Left colon (tissue), 2 donors: ENCODE measurements around the gene ATP1A3. TPM values are rescaled to one million over a fixed set of nuclear protein-coding genes. Genes with fewer than 3 reads are reported as not detected.
"Not testable (repeated sequence)": the region's sequence is repeated elsewhere in the genome, so short reads cannot be mapped to it uniquely, and the experiment has no call there.

Experiments
- ATAC-seq: fragments of 200-7000 bp; cut with Tn5 transposase; one replicate; pipeline ENCODE4 v1.9.1; 2020; ENCODE audit warnings: mild to moderate bottlenecking, moderate library complexity
- DNase-seq, 2 donors: peaks; one replicate each; pipeline ENCODE4 v3.0.0-alpha.2; 2020
- intact Hi-C, 2 donors: fragments of 100-400 bp; cut with DNase I in 1 of 2; cut with micrococcal nuclease in 1 of 2; formaldehyde crosslinking; loops; one replicate each; pipeline versions ENCODE4 v1.11.2 to v1.14.0; 2022; cut with DNase I, micrococcal nuclease
- total RNA-seq, 2 donors: library from RNA; stranded (reverse); fragmentation: NEBNext Ultra II Directional; extraction: Animal tissue kit (Norgen Biotek cat#: 25700); gene quantifications; one replicate each; pipeline ENCODE4 v1.2.1, GENCODE V29; 2021
- donor health status: DM: no; HTN: no; CAD: no.
- donor health status: DM: yes; HTN: yes; CAD: no.

The ATP1A3 gene
- total RNA-seq, 2 donors from 2014 or later: 1.2 to 1.6 TPM

DNA sequence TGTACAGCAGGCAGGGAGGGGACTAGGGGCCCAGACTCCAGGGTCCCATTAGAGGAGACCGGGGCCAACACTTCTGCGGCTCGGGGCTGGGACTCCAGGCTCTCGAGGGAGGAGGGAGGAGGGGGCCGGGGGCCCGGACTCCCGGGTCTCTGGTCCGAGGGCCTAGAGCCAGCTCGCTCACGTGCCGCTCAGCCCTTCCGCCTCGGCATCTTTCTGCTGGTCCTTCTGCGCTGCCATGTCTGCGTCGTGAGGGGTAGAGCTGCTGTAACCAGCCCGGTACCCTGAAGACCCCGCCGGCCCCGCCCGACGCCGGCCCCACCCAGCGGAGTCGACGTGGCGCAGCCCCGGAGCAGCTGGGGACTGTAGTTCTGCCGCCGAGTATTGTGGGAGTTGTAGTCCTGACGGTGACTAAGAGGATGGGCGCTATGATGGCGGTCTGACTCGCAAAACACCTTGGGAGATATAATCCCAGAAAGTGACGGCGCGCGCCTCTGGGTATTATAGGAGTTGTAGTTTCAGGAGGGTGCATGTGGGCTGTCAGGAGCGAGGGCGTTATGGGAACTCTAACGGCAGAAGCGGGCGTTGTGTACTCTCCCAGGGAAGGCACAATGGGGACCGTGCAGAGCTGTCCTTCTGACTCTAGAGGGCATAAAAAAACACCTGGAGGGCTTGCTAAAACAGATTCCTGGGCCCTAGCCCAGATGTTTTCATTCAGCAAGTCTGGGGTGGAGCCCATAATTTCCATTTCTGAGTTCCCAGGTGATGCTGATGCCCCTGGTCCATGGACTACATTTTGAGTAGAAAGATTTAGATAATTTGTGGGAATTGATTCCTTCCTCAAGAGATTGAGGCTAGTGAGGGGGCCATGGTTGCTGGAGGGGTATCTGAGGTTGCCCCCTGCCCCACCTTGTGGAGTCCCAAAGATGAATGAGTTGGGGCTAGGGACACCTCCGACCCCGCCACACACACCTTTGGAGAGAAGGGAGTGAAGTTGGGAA is 34.7 kb downstream of the ATP1A3 start, which contains the start of gene RABAC1:
TSS of gene RABAC1 (minus strand) at position 266 of the 998 bp plus-strand sequence. CDS start at position 237, 29 bp downstream.
- peak; percentile 93 for DNase-seq
- intact Hi-C loops: loop anchor here in 1 of 2 donors (10.0 kb wide), 1 partner anchor 85 kb away; the partner anchor contains the start of gene CD79A
- ATAC-seq: peak; percentile 69

DNA sequence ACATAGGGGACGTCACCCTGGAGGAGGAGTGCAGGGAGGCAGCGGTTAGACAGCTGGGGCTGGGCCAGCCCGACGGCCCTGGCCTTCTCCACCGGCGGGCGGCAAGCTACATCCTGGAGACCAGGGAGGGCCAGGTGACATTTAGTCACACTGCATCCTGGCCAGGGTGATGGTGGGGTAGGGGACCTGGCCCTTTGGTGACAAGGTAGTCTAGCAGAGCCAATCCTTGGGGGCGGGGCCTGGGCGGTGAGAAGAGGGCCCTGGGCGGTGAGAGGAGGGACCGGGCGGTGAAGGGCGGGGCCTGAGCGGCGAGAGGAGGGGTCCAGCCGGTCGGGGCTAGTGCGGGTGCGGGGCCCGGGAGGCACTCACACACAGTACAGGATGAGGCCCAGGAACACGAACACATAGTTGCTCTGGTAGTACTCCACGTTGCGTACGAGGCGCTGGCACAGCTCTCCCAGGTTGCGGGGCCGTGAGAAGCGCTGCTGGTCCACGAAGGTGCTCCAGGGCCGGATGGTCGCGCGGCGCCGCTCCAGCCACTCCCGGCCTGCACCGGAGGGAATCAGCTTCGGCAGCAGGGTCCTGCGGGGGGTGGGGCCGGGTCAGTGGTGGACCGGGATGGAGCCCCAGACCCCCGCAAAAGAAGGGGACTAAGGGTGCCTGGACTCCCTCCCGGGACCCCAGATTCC is 35.5 kb downstream of the ATP1A3 start:
- peak; percentile 72 for ATAC-seq
- intact Hi-C loops: loop anchor here in 1 of 2 donors (10.0 kb wide), 1 partner anchor 84 kb away; the partner anchor contains the start of gene CD79A
- peak; percentile 95 to 97 for DNase-seq

DNA sequence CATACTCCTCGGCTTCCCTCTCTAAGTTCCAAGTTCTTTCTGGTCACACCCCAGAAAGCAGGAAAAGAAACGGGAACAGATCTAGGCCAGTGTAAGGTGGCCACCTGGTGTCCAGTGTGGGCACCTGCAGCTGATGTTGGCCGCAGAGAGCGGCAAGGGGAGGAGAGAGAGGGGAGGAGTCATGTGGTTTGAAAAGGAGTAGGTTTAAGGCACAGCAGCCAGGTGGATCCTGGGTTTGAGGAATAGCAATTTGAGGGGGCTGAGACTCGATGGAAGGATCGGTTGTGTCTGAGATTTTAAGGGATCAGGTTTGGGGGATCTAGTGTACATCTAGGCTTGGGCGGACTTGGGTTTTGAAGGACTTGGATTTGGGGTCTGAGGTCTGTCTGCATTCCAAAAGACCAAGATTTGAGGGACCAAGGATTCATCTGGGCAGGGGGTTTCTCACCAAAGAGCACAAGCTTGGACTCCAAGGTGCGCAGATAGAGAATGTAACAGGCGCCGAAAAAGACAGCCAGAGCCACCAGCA is 36.1 kb downstream of the ATP1A3 start:
- intact Hi-C loops: loop anchor here in 1 of 2 donors (10.0 kb wide), 1 partner anchor 83 kb away; the partner anchor contains the start of gene CD79A
- peak; percentile 70 to 84 for DNase-seq
- ATAC-seq: peak; percentile 71

DNA sequence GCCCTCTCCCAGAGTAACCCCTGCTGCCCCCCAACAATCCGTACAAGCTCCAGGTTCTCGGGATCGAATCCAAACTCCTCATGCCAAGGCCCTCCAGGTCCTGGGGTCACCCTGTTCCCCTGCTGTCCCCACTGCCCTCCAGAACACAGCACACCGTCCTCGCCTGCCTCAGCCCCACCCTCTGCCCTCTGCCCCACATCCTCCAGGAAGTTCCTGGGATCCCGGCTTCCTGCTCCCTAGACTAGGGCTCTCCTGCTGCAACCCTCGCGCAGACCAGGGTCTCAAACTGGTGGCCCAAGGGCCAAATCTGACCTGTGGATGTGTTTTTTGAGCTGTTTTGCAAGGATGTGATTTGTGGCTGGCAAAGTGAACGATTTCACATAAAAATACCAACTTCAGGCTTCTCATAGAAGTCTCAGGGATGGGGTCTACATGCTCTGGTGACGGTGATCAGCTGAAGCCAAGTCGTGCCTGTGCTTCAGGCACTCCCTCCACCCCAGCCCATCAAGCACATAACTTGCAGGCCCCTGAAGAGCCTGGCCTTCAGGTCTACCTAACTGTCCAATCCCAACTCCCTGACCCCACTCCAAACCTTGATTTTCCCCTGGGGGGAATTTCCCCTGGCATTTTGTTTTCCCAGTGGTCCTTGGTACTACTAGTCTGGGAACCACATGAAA is 36.7 kb downstream of the ATP1A3 start:
- DNase-seq: peak; percentile 83 to 85
- peak; percentile 64 for ATAC-seq
- intact Hi-C loops: loop anchor here in 1 of 2 donors (10.0 kb wide), 1 partner anchor 82 kb away; the partner anchor contains the start of gene CD79A

DNA sequence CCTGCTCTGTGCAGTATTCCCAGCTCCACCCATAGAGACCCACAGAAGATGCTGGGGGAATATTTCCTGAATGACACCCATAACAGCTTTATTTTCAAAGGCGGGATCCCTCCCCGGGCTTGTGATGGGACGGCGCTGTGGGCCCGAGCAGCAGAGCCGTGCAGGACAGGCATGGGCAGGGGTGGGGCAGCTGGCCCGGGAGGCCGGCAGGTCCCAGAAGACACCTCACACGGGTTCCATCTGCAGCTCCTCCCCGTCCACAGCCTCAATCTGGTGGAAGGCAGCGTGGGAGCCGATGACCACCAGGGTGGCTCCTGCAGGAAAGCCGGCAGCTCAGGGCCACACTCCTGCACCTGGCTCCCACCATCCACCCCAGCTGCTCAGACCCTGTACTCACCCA is 37.4 kb downstream of the ATP1A3 start:
- ATAC-seq (peak; percentile 30), DNase-seq (peak; percentile 60 to 66)
- intact Hi-C loops: loop anchor here in 1 of 2 donors (10.0 kb wide), 1 partner anchor 82 kb away; the partner anchor contains the start of gene CD79A

DNA sequence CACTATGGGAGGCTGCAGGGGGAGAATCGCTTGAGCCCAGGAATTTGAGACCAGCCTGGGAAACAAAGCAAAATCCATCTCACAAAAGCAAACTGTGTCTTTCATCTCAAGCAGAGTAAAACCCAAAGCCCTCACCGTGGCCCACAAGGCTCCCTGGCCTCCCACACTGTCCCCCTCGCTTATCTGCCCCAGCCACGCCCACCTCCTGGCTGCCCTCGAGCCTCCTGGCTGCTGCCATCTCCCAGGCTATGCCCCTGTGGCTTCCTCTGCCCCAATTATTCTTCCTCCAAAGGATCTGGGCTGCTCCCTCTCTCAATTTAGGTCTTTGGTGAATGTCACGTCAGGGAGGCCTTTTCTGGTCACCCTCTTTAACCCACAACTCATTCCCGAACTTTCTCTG is 38.5 kb downstream of the ATP1A3 start:
- intact Hi-C loops: loop anchor here in 1 of 2 donors (10.0 kb wide), 1 partner anchor 81 kb away; the partner anchor contains the start of gene CD79A
- no peak for ATAC-seq
- no peak for DNase-seq

DNA sequence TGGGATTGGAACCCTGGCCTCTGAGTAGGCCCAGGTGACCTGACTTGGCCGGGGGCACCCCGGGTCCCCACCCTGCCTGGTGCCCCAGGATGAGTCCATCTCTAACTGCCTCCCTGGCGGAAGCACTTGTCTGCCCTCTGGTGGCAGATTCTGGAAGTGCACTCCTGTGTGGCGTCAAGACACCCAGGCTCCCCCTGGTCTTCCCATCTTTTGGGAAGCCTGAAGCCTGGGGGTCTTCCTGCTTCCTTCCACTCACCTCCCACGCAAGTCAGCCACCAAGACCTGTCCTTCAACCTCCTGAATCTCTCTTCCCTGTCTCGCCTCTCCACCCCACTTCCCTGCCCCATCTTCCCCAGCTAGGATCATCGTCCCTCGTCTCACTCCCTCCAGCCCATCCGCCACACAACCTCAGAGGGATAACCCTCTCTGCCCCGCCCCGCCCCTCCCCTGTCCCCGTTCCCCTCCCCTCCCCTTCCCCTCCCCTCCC is 42.3 kb downstream of the ATP1A3 start:
- peak; percentile 53 for ATAC-seq
- DNase-seq: peak; percentile 71 to 90
- intact Hi-C loops: loop anchor here in 1 of 2 donors (10.0 kb wide), 1 partner anchor 77 kb away; the partner anchor contains the start of gene CD79A

DNA sequence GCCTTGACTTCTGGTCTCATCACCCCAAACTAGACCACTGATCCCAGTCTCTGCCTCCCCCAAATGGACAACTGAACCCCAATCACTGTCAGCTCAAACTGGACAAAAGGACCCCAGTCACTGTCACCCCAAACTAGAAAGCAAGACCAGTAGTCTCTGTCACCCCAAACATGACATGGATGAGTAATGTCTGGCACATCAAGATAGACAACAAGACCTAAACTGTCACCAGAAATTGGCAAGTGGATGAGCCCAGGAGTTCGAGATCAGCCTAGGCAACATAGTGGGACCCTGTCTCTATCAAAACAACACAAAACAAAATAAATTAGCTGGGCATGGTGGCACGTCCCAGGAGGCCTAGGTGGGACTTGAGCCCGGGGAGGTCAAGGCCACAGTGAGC is 46.9 kb downstream of the ATP1A3 start:
- no peak for ATAC-seq
- intact Hi-C loops: no loop called here

DNA sequence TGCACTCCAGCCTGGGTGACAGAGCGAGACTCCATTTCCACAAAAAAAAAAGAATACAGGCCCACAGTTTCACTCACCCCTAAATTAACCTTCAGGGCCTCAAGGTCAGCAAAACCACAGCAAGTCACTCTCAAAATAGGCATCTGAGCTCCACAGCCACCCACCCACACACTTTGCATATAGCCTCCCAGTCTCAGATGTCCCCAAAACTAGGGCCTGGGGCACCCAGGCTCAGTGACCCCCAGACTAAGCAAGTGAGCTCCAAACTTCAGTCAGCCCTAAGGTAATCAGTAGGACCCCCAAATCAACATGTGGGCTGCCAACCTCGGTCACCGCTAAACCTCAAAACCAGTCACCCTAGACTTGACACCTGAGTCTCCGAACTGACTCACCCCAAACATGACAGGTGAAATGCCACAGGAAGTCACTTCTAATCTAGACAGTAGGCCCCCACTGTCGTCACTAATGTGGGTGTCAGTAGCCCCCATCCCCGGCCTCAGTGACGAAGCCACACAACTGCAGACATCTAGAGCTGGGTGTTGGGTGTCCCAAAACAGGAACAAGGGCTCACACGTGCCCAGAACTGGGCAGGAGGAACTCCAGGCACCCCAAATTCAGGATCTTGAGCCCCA is 48.8 kb downstream of the ATP1A3 start:
- DNase-seq (peak; percentile 66 to 68), ATAC-seq (peak; percentile 46)
- intact Hi-C loops: no loop called here

More for the DNA sequence above, 46.9 kb downstream of the ATP1A3 start:
- no peak for DNase-seq

DNA sequence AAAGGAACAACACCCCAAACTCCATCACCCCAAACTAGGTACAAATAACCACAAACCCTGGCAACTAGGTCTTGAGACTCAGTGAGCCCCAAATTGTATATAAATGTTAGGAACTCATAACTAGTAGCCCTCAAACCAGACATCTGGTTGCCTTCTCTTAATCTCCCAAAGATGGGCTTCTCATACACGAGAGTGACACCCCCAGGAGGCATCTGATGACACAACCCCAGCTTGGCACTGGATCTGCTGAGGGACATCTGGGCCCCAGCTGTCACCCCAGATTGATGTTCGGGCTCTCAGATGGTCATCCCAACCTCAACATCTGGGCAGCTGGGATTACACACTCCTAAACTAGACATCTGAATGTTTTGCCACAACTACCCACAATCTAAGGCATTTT is 49.7 kb downstream of the ATP1A3 start:
- no peak for ATAC-seq
- DNase-seq: no peak
- intact Hi-C loops: no loop called here

DNA sequence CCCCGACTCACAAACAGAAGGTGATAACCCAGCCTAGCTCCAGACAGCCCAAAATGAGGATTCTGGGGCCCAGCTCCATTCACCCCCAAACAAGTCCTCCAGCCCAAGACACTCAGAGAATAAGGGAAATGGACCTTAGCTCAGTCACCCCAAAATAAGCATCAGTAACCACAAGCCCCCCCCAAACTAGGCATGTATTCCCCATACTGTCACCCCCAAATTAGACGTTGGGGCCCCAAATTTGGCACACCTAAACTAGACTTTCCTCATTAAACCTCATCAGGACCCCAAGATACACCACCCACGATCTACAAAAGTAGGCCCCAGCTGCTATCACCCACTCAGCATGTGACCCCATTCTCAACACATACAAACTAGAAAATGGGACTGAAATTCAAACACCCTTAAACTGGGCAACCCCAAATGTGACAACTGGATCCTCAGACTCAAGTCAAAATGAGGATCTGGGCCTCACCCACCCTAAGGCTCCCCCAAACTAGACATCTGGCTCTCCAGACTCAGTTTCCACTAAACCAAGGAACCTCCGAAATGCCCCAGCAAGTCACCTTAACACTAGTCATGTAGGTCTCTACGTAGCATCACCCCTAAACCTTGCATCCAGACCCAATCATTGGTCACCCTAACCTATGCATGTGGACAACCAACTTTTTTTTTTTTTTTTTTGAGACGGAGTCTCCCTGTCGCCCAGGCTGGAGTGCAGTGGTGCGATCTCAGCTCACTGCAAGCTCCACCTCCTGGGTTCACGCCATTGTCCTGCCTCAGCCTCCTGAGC is 52.4 kb downstream of the ATP1A3 start:
- DNase-seq (no peak), ATAC-seq (no peak)
- intact Hi-C loops: no loop called here

DNA sequence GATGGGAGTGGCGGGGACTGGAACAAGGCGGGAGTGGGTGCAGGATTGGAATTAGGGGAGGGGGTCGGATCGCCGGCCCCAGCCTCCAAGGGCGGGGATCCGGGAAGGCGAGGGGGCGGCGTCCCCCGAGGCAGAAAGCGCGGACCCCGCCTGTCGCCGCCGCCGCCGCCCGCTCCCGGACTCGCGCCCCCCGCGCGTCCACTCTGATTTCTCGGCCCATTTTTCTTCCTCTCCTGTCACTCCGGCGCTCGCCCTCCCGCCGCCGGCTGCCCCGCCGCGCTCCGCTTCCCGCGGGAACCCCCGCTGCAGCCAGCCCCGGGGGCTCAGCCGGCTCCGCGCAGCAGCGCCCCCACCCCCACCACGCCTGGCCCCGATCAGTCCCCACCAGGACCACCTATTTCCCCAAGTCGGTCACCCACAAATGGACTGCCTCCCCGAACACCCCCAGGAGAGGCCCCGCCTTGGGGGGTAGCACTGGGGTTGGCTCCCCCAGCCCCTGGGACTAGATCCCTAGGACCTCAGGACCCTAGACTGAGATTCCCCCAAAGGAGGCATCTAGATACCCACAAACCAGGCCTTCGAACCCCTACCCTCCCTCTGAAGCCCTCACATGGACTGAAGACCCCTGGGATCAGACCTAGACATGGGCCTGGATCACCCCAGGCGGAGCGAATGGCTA is 53.2 kb downstream of the ATP1A3 start:
- peak; percentile 2 for ATAC-seq
- intact Hi-C loops: no loop called here
- DNase-seq: no peak

DNA sequence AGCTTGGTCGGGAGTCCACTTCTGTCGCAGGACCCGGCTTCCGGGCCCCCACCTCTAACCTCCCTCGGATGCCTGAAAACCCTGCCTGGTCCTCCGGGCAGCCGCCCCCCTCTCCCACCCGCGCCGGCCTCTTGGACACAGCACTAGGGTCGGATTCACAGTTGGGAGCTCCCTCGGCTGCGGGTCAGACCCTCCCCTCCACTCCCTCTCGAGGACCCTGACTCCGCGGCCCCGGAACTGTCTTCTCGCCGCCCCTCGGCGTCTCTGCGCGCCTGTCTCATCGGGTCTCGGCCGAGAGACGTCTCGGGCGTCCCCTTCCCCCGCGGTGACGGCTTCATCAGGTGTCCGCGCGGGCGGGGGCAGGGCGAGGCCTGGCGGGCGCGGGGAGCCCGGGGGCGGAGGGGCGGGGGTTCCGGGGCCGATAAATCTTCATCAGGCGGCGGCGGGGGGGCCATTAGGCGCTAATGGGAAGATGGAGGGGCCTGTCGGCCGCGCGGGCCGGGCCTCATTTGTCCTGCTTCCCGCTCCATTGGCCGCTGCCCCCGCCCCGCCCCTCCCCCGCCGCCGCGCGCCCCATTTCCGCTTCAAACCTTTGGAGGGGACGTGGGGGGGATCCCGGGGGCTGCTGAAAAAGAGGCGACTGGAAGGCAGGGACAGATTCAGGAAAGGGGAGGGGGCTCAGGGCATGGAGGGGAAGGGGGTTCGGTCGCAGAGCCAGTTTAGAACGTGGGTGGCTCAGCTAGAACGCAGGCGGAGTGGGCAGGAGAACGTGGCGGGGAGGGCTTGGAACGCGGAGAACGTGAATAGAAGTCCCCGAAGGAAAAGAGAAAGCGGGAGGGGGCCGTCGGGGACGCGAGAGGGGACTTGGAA is 53.9 kb downstream of the ATP1A3 start:
- DNase-seq (peak in 1 of 2 donors; percentile 68), ATAC-seq (peak; percentile 47)
- intact Hi-C loops: loop anchor here in 1 of 2 donors (10.0 kb wide), 1 partner anchor 65 kb away; the partner anchor contains the start of gene CD79A

DNA sequence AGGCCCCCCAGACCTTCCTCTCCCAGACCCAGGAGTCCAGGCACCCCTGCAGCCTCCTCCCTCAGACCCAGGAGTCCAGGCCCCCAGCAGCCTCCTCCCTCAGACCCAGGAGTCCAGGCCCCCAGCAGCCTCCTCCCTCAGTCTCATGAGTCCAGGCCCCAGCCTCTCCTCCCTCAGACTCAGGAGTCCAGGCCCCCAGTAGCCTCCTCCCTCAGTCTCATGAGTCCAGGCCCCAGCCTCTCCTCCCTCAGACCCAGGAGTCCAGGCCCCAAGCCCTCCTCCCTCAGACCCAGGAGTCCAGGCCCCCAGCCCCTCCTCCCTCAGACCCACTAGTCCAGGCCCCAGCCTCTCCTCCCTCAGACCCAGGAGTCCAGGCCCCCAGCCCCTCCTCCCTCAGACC is 54.8 kb downstream of the ATP1A3 start:
- not testable (repeated sequence) for DNase-seq, ATAC-seq
- intact Hi-C loops: loop anchor here in 1 of 2 donors (10.0 kb wide), 1 partner anchor 64 kb away; the partner anchor contains the start of gene CD79A
